CD4-positive, alpha-beta T cell treated with Interleukin-4 for 1 hour (primary cell): ENCODE measurements around the gene FDXR.

Source experiments
- DNase-seq, 2 donors: peaks; one replicate each; pipeline ENCODE4 v3.0.0-alpha.2; 2020 to 2022

The FDXR gene

DNA sequence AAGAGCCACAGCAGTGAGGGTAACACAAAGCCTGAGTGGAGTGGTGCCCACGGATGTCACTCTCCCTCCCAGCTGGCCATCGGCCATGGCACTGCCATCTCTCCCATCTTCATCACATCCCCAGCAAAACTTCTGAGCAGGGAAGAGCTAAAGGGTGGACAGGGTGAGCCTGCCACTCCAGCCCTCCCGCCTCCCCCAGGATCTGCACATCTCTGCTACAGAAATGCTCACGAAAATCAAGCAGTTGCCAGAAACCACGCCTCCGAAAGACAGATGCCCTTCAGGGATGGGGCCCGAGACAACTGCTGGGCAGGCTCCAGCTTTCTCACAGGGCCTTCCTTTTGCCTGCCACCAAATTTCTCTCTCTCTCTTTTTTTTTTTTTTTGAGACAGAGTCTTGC lies 16.7 kb downstream of the FDXR start:
- DNase-seq = no peak

DNA sequence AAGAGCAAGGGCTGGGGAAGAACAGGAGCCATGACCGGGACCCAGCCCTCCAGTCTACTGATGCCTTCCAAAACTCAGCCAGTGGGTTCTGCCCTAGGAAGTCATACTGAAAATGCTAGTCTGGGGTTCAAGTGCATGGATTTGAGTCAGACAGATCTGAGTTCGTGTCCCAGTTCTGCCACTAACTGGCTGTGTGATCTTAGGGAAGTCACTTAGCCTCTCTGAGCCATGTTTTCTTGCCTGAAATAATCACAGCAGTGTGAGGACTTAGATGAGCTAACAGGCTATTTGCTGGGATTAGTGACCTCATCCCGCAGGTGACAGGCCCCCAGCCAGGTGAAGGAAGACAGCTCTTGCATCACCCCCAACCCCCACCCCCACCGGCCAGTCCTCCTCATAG lies 17.5 kb downstream of the FDXR start:
- DNase-seq = no peak

DNA sequence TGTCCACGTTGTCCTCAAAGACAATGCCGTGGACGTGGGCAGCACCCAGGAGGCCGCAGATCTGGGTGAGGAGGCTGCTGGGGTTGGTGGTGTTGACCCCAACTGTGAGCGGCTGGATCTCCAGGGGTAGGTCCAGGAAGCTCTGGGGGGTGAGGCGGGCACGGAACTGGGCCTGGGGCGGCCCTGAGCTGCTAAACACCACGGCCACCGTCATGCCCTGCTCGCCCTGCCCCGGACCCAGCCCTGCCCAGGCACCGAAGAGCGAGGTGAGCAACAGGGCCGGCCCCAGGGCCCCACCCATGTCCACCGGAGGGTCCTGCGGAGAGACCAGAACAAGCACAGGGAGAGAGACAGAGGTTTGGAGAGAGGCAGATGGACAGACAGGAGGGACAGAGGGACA lies 18.0 kb downstream of the FDXR start:
- no peak for DNase-seq

DNA sequence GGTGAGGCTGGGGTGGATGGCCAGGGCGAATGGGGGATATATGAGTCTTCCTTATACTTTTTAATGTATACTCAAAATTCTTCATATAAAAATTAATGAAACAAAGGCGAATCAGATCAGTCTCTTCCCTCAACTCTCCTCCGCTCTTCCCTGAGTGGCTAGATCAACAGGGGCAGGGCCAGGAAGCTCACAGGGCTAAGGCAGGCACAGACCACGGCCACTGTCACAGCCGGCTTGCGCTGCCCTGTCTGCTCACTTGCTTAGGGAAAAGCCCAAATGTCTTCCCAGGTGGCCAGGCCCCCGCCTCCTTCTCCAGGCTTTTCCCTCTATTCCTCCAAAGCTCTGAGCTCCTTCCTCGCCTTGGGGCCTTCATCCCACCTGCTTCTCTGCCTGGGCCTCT lies 19.1 kb downstream of the FDXR start:
- no peak for DNase-seq

DNA sequence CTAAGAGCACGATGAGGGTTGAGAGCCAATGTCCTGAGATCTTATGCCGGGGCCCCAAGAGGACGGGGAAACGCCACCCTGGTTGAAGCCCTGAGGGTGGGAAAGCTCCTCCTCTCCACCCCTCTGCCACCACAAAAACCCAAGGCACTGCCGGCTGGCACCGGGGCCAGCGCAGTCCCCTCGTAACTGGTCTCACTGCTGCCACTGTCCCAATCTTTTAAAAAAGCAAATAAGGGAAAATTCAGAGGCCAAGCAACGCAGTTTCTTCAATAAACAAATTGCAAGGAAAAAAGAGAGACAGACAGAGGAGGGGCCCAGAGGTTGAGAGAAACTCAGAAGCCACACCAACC lies 19.8 kb downstream of the FDXR start:
- DNase-seq = no peak

DNA sequence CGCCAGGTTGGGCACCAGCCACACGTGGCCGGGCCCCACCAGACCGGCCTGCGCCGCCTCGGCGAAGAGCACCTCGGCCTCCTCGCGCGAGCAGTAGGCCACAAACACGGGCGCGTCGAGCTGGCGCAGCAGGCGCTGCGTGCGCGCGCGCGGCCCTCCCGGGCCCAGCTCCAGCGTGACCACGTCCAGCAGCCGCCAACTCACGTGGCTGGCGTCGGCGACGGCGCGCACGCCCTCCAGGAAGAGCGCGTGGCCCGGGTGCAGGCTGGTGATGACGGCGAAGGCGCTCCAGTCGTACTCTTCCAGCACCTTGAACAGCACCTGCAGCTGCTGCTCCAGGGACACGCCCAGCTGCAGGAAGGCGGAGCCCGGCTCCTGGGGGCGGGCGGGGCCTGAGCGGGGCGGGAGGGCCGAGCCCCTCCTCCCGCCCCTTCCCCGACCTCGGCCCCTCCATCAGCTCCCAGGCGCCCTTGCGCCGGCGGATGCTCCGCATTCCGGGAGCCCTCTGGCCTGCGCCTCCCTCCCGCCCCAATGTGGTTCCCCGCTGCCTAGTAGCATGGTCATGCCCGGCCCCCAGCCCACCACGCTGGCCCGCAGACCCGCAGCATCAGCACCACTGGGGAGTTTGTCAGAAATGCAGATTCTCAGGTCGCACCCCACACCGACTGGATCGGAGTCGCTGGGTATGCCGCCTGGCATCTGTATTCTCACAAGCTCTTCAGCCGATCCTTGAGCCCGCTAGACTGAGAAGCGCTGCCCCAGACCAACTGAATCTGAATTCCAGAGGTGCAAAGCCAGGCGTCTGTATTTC lies 20.4 kb downstream of the FDXR start:
- peak; percentile 65 for DNase-seq

DNA sequence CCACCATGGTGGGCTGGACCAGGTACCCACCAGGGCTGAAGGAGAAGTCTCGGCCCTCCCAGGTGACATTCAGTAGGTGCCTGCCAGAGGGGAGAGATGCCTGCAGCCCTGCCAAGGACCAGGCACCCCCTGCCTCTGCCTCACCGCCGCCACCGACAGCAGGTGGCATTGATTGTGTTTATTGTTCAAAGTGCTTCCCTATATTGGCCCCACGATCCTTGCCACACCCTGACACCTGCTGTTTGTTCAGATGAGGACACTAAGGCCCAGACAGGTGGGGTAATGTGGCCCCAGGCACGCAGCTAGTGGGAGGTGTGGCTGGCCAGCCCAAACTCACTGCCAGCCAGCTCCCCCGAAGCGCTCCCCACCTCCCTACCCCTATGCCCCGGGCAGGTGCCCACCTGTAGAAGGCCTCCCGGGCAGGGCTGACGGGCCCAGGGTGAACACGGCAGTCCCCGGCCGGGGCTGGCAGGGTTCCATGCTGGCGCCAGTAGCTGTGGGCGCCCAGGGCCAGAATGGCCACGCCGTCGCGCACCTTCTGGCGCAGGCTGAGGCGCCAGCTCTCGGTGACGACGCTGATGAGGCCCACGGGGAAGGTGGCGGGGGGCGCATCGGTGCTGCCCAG lies 21.1 kb downstream of the FDXR start:
- DNase-seq = no peak

DNA sequence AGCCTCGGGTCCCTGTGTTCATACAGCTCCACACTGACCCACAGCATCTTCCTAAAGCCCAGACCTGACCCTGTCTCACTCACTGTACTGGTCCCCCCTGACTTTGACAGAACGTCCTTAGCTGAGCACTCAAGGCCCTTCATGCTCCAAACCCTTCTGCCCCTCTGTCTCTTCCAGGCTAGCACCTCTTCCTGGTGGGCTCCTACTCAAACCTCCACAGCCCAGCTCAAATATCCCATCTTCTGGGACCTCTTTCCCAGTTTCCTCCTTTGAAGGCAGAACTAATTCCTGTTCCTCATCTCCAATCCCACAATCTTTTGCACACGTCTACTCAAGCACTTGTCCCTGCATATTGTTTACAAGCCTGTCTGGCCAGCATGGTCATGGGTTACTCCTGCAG lies 21.9 kb downstream of the FDXR start:
- no peak for DNase-seq

DNA sequence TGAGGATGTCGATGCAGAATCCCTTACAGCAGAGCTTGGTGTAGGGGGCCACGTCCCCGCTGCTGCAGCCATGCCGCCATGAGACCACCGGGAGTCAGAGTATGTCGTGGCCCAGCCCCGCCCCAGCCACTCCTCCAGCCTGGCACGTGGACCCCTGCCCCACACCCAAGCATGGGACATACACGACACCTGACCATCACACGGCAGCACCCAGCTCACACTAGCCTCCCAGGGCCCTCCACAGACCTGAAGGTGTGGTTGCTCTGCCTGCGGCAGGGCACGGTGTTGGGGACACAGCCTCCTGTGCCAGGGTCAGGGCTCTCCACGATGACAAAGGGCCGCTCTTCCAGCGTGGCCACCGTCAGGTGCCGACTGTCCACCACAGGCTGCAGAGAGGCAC lies 22.5 kb downstream of the FDXR start:
- no peak for DNase-seq

DNA sequence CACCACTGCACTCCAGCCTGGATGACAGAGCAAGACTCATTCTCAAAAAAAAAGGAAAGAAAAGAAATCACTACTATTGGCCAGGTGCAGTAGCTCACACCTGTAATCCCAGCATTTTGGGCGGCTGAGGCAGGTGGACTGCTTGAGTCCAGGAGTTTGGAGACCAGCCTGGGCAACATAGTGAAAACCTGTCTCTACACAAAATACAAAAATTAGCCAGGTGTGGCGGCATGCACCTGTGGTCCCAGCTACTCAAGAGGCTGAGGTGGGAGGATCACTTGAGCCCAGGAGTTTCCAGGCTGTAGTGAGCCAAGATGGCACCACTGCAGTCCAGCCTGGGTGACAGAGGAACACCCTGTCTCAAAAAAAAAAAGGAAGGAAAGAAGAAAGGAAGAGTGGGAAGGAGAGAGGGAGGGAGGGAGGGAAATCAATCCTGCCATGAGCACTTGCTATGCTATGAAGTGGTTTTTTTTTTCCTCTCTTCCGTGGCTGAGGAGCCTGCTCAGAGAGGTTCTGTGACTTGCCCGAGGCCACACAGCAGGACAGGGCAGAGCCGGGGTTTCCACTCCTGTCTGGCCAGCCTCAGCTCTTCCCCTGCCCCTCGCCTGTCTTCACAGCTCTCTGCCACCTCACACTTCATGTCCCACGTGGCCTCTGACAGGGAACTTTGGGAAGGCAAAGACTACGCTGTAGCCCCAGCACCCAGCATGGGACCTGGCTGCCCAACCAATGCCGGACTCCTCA lies 24.0 kb downstream of the FDXR start:
- no peak for DNase-seq

DNA sequence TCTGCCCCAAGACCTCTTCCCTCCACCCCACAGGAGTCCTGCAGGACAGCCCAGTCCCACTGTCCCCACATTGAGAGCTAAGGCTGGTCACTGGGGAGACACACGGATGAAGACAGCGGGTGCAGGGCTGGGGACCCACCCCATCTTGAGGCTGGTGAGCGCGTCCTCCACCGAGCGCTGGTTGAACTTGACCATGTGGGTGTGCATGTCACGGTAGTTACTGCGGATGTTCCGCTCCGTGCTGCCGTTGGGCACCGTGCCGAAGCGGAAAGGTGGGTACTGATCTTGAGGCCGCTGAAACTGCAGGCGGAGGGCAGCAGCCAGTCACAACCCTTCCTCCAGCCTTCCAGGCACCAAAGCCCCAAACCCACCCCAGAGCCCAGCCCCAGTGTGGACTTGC lies 26.2 kb downstream of the FDXR start:
- DNase-seq = no peak

DNA sequence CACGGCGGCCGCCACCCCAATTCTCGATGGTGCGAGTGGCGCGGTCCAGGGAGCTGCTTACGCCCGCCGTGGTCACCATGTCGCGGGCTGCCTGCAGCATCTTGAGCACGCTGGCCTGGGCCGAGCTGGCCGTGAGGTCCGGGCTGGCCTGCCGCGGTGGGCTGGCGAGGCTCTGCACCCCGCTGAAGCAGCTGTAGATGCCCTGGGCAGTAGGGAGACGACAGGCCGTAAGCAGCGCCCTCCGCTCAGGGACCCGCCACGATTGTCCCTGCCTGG lies 29.5 kb downstream of the FDXR start:
- DNase-seq = no peak

DNA sequence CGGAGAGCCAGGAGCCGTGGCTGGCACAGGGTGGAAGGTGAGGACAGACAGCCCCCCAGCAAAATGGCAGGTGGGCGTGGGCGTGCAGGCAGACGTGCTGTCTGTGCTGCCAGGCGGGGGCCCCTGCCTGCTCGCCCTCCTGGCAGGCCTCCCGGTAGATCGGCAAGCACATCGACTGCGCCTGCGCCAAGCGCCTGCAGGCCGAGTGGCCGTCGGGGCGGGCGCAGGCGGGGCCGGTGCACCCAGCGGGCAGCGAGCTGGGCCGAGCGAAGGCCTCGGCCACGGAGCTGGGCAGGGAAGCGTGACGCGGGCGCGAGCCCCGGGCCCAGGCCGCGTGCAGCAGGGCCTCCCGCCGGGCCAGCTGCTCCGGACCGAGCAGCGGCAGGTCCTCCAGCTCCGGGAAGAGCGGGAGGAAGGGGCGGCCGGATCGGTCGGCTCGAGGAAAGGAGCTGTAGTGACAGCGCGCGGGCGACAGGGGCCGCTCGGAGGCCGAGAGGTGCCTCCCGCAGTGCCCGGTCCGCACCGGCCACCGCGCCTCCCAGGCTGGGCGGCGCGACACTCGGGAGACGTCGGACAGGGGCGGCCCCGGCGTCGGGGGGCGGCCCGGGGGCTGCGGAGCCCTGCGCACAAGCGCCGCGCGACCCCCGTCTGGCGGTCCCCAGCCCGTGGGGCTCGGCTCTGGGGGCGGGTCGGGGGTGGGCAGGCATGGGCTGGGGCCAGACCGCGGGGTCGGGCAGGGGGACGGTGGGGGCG lies 30.0 kb downstream of the FDXR start:
- DNase-seq = peak in 1 of 2 donors; percentile 41

DNA sequence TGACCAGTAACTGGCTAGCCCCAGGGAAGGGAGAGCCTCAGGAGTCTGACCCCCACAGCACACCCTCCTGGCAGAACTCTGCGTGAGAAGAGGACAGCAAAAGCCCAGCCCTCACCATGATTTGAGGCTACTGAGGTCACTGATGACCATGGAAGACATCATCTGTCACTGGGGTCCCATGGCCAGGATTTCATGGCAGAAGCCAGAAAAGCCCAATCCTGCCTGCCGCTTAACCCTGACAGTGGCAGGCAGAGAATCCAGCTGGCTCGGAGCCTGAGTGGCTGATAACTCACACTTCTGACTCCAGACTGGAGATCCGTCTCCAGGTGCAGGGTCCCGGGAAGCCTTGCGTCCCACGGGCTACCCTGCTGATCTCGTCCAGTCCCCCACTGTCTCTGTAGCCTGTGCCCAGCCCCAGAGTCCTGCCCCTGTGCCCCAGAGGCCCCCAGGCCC lies 30.6 kb downstream of the FDXR start:
- DNase-seq = no peak

DNA sequence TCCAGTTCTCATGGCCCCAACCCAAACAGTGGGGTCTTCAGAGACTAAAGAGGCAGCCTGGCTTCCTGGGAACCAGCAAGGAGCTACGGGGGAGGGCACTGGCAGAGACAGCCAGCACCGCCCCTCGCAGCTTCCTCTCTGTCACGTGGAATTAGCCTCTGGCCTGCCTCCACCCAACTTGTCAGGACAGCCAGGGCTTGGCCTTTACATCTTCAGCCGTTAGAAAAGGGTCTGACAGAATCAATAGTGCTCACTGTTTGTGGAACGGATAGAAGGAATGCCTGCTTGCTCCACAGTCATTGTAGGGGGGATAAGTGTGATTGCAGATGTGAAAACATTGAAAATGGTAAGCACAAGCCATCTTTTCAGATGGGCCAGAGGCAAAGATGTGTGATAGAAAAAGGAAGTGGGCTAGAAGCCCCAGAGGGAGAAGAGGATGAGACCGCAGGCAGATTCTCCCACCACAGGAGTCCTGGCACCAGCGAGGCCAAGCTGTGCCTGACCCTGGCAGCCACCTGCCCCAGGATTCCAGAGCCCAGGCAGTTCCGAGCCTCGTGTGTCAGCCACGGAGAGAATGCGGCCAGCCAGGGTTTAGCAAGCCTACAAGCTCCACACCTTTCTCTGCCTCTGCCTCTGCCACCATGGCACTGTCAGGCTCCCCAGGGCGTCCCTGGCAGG lies 31.7 kb downstream of the FDXR start:
- DNase-seq = peak in 1 of 2 donors; percentile 24

DNA sequence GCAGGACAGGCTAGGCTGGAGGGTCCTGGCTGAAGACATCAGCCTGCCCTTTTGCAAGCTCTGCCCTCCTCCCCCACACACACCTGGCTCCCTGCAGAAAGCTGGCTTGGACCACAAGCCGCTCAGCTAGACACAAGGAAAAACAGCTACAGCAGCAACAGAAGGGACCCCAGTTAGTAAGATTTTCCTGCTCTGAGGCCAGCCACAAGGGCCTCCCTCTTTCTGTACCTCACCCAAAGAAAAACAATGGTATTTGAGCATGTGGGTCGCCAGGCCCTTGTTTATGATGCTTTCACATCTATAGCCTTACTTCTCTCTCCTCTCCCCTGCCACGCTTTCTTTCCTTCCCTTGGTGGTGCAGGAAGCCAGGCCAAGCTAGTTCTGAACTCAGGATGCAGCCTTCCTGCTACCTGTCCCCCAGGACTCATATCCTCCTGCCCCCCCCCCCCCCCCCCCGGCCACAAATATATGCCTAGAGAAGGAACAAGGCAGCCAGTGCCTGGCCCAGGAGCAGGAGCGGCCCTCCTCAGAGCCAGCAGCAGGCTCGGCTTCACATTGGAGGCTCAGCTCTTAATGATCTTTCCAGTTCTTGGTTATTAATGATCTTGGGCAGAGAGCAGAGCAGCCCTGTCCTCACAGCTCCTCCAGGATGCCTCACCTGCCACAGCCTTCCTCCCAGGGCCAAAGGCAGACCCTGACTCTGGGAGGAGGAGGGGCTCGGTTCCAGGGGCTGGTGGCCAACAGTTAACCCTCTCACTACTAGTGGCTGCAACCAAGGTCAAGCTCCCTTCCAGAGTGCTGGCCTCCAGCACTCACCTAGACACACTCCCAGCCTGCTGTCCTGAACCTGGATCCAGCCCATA lies 32.6 kb downstream of the FDXR start:
- no peak for DNase-seq

DNA sequence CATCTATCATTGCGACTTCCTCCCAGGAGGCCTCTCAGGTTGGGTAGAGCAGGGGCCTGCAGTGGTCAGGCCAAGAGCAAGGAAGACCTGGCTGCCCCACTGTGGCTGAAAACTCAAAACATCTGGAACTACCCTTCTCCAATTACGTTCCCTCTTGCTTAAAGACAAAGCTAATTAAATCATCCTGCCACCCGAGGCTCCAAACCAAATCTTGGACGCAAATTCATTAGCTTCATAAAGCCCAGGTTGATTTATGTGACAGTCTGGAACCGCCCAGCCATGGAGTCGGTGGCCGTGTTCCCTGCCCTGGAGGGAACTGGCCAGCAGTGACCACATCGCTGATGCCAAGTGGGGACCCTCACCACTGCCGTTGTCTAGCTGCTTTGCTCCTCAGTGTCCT lies 34.5 kb downstream of the FDXR start:
- DNase-seq = no peak

DNA sequence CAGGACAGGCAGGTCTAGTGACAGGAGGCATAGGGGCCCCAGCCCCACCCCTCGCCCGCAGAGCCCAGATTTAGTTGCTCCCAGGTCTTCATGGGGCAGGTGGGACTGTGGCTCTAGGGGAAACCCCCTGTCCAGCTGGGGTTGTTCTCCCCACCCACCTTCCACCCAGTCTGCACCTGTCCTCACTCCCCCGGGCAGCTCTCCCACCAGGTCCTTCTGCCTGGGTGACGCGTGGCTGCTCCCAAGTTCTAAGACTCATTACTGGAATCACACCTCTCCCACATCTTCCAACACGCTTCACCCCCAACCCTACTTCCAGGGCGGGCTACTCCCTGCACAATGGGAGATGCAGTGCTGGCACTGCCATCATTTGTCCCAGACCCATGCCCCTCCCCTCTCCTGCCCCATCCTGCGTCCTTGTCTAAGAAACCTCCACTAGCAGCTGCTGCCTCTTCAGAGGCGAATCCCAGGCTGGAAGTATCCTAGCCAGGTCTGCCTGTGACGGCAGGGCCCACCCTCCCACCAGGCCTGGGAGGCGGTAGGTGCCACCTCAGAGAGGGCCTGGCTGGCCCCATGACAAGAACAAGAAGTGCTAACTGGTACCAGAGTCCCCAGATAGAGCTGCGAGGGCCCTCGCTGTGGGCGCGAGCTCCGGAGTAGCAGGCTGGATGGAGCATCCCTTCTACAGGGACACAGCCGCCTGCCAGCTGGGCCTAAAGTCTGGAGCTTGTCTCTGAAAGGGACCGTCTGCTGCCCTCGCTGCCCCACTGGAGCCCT lies 35.9 kb downstream of the FDXR start:
- no peak for DNase-seq

DNA sequence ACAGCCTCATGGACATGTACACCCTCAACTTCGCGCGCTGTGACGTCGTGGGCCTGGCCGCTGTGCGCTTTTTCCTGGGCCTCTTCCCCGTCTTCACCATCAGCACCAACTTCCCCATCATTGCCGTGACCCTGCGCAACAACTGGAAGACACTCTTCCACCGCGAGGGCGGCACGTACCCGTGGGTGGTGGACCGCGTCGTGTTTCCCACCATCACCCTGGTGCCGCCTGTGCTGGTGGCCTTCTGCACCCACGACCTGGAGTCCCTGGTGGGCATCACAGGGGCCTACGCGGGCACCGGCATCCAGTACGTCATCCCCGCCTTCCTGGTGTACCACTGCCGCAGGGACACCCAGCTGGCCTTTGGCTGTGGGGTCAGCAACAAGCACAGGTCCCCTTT lies 36.6 kb downstream of the FDXR start:
- DNase-seq = no peak

DNA sequence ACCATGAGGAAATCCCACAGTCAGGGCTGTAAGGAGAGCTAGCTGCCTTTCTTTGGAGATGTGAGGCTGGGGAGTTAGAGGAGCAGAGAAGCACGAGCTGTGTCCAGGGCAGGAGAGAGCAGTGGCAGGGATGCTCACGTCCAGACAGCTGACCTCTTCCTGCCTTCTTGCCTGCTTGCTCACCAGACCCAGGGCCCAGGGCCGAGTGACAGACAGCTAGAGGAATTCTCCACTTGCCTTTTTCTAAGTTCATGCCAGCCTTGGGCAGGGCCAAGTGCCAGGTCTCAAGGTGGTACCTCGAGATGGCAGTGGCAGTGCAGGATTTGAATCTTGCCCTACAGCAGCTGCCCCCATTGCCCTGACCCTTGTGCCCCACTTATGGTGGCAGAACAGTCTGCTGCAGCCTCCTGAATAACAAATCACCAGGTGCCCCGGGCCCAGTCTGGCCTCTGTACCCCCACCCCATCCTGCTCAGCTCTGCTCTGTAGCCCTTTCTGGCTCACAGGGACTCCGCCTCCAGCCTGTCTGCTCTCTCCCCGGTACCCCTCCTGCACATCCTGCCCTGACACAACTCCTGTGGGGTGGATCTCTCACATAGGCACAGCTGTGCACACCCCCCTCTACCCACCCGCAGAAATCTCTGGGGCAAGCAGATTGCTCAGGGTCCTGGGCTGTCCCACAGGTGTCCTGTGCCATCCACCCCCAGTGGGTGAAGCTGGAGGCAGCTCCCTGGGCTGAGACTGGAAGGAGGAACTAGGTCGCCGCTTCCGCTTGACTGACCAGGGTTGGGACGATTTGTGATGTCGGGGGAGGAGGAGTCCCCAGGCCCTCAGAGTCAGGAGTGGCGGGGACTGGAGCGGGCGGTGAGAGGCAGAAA lies 39.1 kb downstream of the FDXR start:
- peak in 1 of 2 donors; percentile 35 for DNase-seq
